Stimulated activated CD8-positive, alpha-beta memory T cell treated with anti-CD3 and anti-CD28 coated beads, Interleukin-15, amount 100 ng/mL, for 1 hour (primary cell): ENCODE data around the gene TRAPPC6A.
"Not testable (repeated sequence)": the region's sequence is repeated elsewhere in the genome, so short reads cannot be mapped to it uniquely, and the experiment has no call there.

ENCODE experiments used
- DNase-seq: peaks from one replicate; pipeline ENCODE4 v3.0.0-alpha.2; 2020; ENCODE audit warnings: low read depth

Gene TRAPPC6A

GRCh38 chr19:45128806-45129205 is 49.2 kb downstream of the TRAPPC6A start:
- no peak for DNase-seq

DNA sequence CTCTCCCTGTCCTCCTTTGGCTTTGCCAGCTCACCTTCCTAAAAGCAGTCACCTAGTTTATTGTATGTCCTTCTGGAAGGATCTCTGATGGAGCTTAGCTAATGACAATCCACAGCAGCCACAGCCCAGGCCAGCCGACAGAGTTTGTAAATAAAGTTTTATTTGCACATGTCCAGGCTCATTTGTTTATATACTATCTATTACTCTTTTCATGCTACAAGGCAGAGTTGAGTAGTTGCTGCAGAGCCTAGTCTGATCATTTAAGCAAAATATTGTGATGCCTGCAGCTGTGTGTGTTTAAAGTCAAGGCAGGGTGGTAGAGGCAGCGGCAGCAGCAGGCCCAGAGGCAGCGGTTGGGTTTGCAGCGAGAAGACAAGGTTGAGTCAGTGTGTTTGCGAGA is 49.9 kb downstream of the TRAPPC6A start:
- DNase-seq: no peak

DNA sequence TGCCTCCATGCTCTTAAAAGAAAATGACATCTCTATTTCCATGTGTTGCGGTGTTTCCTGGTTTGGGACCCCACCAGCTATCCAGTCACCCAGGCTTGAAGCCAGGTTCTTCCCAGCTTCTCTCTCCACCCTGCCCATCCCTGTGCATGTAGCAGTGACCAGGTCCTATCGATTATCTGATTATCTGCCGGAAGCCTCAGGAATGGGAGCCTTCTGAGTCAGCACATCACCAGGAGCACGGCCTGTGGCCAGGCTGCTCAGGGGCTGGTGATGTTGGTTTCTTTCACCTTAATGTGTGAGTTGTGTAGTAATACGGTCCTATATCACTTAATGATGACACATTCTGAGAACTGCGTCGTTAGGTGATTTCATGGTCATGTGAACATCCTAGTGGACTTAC is 51.4 kb downstream of the TRAPPC6A start:
- no peak for DNase-seq

- peak; percentile 42 for DNase-seq
Observed at GRCh38 chr19:45125975-45126493, 52.0 kb downstream of the TRAPPC6A start.

DNA sequence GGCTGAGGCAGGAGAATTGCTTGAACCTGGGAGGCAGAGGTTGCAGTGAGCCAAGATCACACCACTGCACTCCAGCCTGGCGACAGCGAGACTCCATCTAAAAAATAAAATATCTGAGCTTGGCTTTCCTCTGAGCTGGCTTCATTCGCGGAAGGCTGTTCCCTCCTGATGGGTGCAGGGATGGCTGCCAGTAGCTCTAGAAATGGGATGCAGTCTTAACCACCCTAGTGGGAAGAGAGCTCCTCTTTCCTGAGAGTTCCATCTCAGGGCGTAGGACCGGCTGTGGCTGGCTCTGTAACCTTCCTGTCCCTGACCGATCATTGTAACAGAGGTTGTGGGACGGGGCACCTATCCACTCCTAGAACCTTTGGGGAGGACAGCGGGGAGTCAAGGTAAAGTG is 52.7 kb downstream of the TRAPPC6A start:
- DNase-seq: no peak

GRCh38 chr19:45124021-45124420 is 54.0 kb downstream of the TRAPPC6A start:
- DNase-seq: no peak

DNA sequence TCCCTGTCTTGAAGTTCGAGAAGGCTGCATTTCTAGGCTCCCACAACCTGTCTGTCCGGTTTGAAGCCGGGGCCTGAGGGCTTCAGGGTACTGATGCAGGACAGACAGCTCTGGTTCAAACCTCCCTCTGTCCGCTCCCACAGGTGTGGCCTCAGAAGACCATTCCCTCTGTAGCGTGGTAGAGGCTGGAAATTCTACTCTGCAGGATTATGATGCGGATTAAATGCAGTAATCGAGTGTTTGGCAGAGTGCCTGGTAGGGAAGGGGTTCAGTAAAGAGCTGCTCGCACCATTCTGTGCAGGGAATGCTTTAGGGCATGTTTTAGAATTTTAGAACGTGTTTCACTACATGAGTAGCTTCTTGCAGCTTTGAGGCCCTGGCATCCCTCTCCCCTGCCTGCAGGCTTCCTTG is 54.6 kb downstream of the TRAPPC6A start:
- DNase-seq: no peak

GRCh38 chr19:45122832-45123231 is 55.2 kb downstream of the TRAPPC6A start:
- DNase-seq: no peak

DNA sequence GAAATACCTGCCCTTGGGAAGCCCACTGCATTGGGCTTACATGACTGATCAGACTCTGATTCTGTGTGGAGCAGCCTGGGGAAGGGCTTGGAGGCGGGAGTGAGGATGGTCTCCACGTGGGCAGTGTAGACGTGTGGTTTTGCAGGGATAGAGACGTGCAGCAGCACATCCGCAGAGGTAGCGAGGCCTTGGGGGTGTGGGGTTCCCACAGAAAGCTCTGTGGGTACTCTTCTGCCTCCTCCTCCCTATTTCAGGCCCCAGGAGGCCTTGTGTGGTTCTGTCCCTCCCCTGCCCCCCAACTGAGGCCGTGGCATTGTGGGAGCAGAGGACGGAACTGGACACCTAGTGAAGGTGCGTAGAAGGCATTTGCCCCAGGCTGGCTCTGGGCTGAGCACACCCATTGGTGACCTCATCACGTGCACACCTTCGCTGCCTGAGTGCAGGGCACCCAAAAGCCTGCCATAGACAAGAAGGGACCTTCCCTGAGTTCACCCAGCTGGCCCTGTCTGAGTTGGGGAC is 56.2 kb downstream of the TRAPPC6A start:
- no peak for DNase-seq

DNA sequence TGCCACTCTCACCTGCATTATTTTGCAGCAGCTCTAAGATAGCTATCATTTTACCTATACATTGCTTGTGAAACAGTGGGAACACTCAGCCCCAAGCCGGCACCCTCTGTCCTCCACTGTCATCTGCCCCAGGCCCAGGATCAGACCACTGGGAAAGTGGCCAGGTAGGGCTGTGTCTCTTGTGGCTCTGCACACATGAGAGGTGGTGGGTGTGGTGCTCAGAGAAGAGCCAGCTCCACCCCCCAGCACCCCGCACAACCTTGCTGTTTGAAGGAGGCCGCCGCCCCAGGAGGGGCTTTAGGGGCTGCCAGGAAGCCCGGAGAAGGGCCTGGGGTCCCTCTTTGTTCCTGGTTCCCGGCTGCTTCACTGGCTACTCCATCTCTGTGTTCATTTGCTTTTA is 58.5 kb downstream of the TRAPPC6A start:
- DNase-seq: no peak

- DNase-seq: not testable (repeated sequence)
Observed at GRCh38 chr19:45118591-45119355, 59.3 kb downstream of the TRAPPC6A start.

DNA sequence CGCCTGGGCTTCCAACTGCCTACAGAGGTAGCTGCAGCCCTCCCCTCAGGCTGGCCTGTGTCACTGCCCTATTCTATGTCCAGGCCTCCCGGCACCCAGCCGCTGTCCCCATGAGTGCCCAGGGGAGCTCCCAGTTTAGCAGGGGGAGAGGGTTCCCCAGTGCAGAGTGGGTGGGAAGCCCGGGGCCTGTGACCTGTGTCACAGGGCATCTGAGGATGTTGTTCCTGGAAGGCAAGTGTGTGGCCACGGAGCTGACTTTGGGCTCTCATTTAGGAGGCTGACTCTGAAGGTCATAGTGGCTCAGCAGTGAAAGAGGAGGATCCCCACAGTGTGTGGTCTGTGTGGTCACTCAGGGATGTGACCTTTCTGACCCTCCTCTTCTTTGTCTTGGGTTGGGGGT is 59.9 kb downstream of the TRAPPC6A start:
- DNase-seq: no peak

DNA sequence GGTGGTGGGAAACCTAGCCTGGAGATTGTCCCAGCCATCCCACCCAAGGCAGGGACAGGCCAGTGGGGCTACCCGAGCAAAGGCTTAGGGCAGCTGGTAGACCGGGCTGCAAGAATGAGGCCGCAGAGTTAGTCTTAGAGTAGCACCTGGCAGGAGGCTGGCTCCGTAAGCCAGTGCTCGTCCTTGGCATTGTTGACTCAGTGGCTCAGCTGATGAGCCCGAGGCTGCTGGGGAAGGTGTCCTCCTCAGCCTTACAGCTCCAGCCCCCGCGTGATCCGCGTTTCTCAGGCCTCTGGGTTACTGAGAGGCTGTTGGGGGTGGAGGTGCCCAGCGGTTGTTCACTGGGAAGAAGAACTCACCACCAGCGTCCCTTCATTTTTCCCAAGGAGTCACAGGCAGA is 60.4 kb downstream of the TRAPPC6A start:
- DNase-seq: no peak

- DNase-seq: no peak
Observed at GRCh38 chr19:45117167-45117594, 60.9 kb downstream of the TRAPPC6A start.

- no peak for DNase-seq
Observed at GRCh38 chr19:45115809-45116615, 62.0 kb downstream of the TRAPPC6A start.

DNA sequence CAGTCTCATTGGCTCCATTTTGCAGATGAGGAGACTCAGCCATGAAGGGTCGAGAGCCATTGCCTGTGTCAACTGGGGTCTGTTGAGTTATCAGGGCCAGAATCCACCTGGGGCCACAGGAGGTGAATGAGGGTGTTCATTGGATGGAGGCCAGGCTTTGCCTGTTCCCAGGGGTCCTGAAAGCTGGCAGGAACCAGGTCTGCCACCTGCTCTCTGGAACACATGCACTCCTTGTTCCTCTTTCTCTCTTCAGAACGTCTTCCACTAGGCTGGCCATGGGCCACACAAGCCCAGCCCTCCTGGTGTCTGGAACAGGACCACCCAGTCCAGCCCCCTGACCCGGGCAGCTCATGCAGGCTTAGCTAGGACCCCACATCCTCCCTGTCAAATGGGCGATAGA is 63.9 kb downstream of the TRAPPC6A start:
- no peak for DNase-seq

GRCh38 chr19:45113628-45114027 is 64.4 kb downstream of the TRAPPC6A start:
- no peak for DNase-seq
